HPDE6-E6E7 (cell line): Measurements from ENCODE around the gene SAP30BP.
"Not testable (repeated sequence)": the region's sequence is repeated elsewhere in the genome, so short reads cannot be mapped to it uniquely, and the experiment has no call there.

Source experiments
- DNase-seq: peaks from one replicate; pipeline ENCODE4 v3.0.0; 2011; ENCODE audit warnings: missing footprints; ENCODE audit errors: extremely low spot score

Gene SAP30BP

DNA sequence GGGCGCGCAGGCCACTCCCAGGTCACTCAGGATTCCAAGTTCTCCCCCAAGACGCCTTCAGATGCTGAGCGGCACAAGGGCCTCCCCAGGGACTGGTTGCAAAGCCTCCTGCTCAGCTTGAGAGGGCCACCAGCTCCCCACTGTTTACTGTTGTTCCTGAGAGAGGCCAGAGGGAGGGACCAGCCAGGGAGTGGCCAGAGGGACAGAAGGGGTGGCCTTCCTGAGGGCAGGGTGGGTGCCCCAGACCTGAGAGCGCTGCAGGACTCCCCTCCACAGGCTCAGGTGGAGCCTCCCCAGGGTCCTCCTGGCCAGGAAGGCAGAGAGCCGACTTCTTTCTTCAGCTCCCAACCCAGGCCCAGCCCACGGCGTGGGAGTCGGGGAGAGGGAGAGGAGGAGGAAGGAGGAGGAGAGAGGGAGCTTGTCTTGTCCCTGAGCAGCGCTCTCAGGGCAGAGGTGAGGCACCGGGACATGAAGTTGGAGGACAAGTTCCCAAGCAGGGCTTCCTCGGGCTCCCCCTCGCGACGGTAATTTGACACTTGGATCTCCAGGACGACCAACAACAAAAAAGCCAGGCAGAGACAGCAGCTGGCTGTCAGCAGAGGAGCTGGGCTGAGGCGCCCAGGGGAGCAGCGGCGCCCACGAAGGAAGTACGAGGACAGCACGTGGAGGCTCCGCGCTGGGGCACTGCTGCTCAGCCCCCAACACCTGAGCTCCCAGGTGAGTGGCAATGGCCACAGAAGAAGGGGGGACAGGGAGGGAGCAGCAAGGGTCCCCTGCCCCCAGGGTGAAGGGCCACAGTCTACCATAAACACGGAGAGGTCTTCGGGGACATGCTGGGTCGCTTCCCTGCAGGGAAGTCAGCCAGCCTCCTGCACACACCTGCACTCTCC lies 33.4 kb upstream of the SAP30BP start:
- DNase-seq = peak; percentile 96

DNA sequence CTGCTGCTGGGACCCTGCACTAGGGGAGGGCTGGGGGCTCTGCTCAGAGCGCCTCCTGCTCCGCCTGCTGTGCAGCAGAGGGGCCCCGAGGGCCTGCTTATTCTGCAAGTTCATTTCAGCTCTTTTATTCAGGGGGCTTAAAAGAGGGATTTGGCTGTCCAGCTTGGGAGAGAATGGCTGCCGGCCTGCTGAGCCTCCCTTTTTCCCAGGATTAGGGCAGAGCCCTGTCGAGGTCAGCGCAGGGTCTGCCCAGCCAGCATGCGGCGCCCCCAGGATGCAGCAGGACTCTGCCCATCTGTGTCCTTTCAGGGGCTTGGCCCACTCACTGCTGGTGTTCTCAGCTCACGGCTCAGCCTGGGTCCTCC lies 32.8 kb upstream of the SAP30BP start:
- no peak for DNase-seq

DNA sequence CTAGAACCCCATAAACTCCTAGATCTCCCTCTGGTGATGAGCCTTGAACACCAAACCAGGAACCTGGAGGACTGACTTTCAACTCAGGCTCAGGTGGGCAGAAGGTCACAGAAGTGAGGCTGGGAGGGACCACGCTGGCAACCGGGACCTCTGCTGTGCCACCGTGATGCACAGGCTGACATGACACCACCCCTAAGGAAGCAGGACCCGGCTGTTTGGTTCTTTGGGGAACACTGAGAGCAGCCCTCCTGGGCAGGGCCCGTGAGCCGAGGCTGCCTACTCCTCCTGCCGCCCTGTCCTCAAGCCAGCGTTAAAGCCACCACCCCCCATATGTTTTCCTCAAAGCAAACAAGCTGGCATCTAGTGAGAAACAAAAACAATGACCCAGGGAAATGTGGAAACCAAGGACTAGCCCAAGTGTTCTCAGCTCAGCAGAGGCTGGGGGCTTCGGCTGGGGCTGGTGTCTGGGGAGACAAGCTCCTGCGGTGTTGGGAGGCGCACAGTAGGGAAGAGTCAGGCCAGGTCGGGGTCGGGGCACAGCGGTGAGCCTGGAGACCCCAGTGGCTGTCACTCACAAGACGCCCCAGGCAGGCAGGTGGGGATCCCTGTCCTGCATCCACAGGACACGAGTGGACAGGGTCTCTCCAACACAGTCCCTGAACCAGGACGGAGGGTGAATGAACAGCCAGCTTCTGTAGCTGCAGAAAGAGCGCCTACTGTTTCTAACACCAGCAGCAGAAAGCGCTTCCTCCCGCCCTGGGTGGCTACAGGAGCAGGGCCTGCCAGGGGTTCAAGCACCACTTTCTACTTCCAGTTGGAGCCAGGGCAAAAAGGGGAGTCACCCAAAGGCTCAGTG lies 32.2 kb upstream of the SAP30BP start:
- DNase-seq = no peak

DNA sequence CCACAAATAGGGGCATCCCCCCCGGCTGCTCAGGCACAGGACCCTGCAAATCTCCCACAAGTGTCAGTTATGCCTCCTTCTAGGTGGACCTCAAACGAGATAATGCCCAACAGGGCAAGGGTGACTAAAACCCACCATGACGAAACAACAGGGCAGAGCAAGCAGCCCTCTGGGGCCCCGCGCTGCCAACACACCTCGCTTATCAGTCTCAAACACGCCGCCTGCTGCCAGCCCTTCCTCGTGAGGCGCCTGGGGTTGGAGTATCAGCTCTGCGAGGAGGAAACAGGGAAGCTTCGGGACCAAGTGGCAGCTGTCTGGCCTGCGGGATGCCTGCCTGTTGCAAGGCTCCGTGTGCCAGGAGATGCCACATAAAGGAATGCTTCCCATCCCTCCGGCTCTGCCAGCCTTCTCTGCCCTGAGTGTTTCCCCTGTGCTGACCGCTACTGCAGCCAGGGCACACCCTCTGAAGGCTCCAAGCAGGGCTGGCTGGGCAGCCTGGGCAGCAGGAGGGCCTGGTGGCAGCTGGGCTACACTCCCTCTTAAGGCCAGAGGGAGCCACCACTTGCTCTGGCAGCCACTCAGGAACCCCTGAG lies 31.4 kb upstream of the SAP30BP start:
- no peak for DNase-seq

DNA sequence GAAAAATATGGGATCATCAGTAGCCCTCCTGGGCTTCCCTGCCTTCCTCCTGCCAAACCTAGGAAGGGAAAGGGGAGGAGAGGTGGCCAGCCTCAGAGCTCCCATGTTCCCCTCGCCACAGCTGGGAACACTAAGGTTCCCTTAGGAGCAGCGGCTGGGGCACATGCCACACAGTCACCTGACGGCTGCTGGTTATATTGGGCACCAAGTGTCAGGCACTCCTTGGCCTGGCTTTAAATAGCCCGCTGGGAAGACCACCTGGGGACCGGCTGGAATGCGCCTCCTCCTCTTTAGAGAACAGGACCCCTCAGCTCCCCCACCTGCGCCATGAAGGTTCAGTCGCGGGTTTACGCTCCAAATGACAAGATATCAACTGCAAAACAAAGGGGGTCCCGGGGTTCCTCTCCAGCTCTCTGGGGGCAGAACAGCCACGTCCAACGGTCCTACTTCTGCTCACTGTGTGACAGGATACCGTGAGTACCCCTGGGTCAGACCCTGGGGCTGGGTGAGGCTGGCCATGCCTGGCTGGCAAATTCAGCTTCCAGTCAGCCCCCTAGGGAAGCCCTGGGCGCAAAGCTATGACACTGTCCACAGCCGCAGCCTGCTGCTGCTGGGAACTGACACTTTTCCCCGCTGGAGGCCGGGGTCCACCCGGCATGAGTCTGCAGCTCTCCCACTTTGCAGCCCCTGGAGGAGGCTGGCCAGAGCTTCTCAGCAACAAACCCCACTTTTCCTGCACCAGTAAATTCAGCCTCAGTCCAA lies 30.6 kb upstream of the SAP30BP start:
- DNase-seq = no peak

DNA sequence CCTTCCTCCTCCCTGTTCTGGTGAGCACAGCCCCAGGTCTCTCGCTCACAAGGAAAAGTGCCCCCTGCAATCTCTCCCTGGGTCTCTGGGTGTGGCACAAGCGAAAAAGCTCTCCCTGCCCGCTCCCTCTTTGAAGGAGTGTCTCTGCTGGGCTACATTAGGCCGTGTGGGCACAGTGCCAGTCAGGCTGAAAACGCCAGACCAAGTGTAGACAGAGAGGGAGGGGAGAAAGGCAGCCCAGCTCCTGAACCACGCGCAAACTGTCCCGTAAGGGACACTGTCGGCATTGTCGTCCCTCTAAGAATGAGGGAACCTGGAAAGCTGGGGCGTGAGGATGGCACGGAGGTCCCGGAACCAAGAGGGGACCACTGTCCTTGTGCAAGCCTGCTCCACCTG lies 30.0 kb upstream of the SAP30BP start:
- DNase-seq = no peak

DNA sequence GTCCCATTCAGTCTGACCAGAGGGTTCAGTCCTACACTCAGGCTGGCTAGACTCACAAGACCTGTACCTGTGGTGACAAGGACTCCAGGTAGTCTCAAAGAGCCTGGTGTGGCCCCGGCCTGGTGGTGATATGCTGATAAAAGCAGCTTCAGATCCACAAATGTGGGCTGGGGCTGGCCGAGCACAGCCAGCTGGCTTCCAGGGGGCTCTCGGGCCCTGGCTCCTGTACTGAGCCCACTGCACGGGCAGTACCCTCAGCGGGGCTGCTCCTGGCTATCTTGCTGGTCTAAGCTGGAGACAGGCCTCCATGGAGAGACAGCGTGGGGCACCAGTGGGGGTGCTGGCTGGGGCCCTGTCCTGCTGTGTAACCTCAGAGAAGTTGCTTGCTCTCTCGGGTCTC lies 29.6 kb upstream of the SAP30BP start:
- no peak for DNase-seq

DNA sequence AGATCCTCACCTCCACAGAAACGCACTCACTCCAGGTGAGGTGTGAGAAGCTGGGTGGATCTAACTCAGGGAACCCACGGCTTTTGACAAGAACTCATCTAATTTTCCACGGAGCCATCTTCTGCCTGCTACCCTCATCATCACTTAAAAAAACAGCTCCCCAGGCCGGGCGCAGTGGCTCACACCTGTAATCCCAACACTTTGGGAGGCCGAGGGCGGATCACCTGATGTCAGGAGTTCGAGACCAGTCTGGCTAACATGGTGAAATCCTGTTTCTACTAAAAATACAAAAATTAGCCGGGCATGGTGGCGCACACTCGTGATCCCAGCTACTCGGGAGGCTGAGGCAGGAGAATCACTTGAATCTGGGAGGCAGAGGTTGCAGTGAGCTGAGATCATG lies 29.1 kb upstream of the SAP30BP start:
- DNase-seq = not testable (repeated sequence)

DNA sequence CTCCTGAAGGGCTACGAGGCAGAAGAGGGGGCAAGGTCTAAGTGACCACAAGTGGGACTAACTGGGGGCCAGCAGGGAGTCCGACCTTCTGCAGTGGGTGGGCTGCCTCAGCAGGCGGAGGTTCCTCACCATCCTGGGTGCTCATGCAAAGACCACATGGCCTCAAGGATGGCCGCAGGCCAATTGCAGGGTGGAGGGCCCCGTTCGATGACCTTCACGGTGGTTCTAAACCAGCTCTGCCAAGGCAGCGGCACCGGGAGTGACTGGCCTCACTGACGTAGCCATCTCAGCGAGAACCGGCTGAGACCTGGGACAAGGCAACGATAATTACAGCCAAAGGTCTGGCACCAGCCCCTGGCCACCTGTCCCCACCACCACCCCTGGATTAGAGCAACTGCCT lies 28.2 kb upstream of the SAP30BP start:
- DNase-seq = no peak

DNA sequence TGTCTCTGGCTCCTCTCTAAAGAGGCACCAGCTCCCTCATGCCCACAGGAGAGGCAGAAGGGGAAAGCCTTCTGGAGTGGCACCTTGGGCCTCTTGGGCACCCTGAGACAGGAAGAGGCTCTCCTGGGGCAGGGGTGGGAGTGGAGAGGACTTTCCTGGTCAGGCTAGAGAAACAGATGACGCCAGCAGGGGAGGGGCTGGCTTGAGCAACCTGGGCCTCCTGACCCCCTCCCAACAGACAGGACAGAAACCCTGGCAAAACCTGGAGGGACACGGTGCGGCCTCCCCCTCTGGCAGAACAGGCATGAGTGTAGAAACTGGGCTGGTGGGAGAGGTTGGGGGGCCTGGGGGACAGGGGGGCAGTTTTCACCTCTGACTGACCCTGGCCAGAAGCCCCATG lies 27.8 kb upstream of the SAP30BP start:
- no peak for DNase-seq

DNA sequence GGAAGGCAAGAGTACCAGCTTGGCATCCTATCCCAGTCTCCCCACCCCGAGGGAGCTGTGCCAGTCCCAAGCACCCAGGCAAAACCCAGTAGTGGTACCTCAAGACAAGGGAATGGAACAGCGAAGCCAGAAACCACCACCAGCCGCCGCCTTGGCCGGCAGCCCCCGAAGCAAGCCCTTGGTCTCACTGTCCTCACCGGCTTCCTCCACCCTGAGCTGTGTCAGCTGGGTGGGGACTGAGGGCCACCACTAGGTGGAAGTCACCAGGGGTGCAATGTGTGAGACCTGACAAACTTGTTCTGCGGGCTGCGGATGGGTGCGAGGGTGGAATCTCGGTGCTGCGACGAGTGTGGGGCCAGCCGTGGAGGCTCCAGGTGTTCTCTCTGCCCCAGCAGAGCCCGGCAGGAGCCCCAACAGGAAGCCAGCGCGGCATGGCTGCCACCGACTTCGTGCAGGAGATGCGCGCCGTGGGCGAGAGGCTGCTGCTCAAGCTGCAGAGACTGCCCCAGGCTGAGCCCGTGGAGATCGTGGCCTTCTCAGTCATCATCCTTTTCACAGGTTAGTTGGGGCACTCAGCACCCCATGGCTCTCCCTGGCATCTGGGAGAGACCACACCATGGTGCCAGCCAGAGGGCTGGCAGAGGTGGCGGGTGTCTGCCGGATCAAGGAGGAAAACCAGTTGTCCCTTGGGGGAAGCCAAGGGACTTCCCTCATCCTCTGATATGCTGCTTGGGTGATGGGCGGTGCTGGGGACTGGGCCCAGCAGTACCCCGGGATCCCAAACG lies 27.2 kb upstream of the SAP30BP start:
- no peak for DNase-seq

DNA sequence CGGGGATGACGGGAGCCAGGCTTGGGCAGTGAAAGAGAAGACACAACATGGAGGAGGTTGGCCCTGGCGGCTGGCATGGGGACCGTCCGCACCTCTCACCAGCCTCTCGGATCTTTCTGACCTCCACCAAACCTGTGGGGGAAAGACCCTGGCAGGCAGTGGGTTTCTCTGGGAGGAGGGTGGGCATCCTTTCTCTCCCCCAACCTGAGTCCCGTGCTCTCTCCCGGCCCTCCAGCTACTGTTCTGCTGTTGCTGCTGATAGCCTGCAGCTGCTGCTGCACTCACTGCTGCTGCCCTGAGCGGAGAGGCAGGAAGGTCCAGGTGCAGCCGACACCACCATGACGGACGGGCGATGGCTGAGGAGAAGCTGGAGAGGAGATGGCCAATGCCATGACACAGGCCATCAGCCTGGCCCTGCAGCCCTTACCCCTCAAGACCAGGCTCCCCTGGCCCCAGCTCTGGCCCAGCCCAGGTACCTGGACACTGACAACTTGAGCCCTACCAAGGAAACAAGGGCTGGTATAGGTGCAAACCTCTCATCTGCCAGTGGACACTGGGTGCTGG lies 26.5 kb upstream of the SAP30BP start:
- no peak for DNase-seq

DNA sequence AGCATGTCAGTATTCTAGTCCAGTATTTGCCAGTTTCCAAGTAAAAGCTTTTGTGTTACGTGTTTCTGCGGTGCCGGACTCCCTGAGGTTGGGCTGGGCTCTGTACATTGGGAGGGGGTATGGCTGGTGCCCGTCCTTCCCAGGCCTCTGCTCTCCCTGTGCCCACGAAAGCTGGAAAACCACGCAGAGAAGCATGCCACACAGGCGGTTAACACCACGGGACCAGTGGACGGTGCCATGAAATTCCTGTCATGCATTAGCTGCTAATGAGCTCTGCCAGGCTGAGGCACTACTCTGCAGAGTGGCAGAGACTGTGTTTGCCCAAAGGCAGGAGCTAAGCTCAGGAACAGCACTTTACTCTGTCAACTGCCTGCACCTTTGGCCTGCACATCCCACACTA lies 25.8 kb upstream of the SAP30BP start:
- DNase-seq = no peak

DNA sequence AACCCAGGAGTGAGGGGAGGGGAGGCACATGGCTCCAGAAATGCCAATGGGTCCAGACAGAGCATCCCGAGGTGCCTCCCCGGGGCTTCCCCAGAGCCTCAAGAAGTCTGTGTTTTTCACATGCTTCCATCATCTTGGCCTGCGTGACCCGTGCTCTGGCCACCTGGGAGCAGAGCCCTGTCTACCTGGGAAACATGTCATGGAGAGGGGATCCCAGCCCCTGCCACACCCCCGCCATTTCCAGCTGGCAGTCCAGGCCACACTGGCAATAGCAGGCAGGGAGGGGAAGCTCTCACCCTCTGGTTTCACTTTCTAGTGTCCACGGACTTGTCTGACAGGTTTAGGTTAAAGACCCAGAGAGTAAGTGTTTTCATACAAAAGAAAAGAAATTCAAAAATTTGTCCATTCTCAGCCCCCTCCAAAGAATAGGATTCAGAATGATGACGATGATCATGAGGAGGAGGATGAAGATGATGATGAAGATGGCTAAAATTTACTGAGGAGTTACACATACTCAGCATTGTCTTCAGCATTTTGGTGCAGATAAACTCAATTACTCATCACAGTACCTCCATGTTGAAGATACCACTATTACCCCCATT lies 24.9 kb upstream of the SAP30BP start:
- peak; percentile 72 for DNase-seq

DNA sequence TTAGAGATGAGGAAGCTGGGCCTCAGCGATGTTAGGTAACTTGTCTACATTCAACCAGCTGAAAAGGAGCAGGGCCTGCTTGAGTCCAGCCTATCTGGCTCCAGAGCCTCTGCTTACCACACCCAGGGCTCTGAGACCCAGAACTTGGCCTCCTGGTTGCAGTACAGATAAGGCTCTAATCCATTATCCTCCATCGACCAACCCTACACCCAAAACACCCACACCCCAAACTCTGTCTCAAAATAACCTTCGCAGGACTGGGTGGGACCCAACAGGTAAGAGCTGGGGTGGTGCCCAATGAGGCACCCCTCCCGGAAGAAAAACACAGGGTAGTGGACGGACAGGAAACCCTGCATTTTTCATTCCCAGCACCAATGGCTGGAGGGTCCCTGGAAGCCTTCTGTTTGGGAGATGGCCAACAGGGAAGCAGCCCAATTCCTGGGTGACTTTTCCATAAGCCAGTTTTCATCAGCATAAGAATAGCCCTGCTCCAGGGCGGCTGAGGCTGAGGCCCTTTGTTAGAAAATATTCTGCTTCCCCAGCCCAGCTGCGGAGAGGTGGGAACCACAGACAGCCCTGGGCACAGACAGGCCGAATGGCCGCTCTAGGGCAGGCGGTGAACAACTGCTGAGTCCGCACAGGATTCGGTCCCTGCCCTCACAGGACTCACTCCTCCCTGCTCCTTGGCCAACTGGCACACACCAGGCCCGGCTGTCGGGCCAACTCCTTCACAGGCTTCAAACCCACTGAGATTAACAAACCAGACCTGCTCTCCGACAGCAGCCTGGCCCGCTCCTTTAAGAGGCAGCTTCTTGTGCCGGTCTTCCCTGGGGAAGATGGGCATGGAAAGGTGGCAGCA lies 24.1 kb upstream of the SAP30BP start:
- DNase-seq = no peak

DNA sequence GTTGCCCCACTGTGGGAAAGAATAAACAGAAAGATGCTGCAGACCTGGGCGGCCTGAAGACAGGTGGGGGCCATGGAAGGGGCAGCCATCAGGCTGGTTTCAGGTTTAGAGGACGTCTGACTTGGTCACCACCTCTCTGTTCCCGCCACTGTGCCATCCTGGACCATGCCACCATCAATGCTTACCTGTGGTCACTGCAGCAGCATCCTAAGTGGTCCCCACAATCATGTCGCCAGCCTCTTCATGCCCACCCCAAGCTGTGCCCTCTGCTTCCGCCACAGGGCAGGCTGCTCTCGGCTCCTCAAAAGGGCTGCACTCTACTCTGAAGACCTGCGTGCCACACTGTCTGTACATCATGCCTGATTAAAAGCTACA lies 23.5 kb upstream of the SAP30BP start:
- no peak for DNase-seq

DNA sequence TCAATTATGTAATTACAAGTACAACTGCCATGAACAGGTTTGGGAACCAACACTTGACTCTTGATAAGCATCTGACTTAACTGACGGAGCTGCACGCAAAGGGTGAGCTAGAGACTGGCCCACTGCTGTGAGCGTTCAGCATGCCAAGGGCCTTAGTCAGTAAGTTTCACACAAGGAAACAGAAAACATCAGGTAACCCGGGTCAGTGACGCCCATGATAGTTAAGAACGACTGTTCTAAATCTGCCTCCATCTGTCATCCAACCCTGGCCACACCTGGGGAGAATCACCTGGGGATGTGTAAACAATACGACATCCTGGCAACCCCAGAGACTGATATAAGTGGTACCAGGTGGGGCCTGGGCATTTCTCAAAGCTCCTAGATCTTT lies 21.6 kb upstream of the SAP30BP start:
- DNase-seq = peak; percentile 95

DNA sequence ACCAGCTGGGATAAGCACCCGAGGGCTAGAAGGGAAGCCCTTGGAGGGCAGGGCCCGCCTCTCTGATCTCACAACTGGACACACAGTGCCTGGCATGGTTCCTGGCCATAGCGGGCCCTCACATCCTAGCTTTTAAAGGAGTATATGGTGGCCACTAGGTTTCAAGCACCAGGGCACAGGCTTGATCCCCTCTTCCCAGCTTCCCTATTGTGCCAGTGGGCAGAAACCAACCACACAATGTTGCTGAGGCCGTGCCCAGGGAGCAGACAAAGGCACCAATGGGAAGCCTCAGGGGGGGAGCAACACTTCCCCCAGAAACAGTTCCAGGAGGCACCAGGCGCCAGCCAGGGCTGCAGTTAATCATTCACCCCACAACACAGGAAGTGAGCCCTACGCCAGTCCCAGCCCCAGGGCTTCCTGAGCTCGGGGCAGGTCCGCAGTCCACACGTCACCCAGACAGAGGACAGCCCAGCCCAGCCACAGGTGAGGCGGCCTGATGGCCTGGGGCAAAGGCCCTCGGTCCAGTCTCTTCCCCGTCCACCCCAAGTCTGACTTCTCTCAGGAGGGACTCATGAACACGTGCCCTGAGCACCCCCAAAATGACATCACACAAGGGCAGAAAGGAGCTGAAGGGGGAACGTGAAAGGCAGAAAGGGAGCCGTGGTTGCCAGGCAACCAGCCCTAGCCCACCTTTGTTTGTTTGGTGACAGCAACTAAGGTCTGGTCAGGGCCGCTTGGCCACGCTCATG lies 21.1 kb upstream of the SAP30BP start:
- peak; percentile 97 for DNase-seq

DNA sequence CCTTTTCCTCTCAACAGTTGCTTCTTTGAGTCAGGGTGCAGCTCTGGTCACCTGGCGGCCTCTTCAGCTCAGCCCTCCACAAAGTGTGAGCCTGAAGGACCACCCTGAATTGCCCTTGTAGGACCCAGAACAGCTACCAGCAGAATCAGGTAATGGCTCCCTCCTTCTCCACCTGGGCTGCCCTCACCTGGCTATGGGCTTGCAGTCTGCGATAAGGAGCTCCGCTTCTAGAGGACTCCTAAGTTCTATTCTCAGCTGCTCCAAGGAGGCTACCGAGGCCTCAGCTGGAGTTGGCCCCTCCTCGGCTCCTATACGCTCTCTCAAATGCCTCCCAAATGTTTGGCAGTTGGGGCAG lies 20.5 kb upstream of the SAP30BP start:
- no peak for DNase-seq
